Stimulated activated CD4-positive, alpha-beta T cell treated with anti-CD3 and anti-CD28 coated beads, Interleukin-1b, Interleukin-23, amount 100 ng/mL, for 24 hours (primary cell): ENCODE measurements around the gene AJAP1.

Source experiments
- DNase-seq, 4 experiments: peaks; one replicate each; pipeline ENCODE4 v3.0.0-alpha.2; 2020; ENCODE audit warnings: low read depth in 4 of 4, low spot score in 1 of 4

Gene AJAP1

DNA sequence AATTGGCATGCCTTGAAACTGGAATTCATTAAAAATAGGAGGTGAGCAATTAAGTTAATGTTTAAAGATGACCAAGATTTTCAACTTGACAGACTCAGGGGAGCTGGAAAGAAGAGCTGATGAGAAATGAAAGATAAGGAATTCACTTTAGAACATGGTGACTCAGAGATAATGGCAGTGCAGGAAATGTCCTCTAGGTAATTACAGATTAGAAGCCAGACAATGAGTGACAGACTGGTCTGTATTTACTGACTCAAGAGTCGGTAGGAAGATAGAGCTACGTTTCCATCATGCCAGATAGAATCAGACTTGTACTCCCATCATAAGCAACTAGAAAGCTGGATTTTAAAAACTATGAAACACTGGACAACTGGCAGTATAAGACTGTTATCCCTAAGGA, 151.6 kb downstream of the AJAP1 start:
- no peak for DNase-seq

GRCh38 chr1:4820543-4820942, 166.1 kb downstream of the AJAP1 start:
- no peak for DNase-seq

DNA sequence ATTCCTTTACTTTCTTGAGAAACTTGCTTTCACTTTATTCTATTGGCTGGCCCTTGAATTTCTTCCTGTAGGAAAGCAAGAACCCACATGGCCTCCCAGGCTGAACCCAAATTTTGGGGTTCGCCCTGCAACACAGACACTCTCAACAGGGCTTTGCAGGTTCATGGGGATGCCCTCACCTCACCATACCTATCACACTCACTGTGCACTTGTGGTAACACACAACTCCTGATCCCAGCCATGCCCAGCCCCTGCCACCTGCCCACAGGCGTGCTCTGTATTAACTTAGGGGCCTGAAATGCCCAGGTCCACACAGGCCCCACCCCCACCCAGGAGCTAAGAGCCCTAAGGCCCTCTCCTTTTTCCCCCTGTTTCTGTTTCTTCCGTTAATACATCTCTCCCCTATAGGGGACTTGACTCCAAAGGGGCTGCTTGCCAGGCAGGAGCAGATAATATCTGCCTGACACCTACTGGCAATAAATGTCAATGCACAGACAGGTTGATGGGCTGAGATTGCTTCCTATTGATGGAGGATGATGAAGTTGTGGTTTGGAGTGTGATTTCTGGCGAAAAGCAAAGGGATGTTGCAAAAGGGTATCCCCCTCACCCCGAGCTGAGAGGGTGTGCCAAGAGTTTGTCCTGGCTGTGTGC, 171.5 kb downstream of the AJAP1 start:
- no peak for DNase-seq

GRCh38 chr1:4830707-4831106, 176.3 kb downstream of the AJAP1 start:
- no peak for DNase-seq

DNA sequence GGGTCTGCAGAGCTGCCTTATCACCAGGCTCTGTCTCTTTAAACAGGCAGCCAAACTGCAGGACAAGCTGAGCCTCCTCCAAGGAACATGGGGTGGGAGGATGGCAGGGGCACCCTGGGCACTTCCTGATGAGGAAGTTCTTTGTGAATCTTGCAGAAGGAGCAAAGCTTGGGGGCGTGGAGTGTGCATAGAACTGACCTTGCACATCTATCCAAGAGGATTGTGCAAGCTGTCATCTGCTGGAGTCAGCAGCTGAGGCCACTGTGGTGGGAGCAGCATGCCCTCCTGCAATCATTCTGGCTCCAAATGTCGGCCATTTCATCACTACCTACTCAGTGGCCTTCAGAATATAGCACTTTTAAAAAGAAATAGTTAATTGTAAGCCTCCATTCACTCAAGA, 182.2 kb downstream of the AJAP1 start:
- no peak for DNase-seq

GRCh38 chr1:4837031-4837600, 182.7 kb downstream of the AJAP1 start:
- no peak for DNase-seq

DNA sequence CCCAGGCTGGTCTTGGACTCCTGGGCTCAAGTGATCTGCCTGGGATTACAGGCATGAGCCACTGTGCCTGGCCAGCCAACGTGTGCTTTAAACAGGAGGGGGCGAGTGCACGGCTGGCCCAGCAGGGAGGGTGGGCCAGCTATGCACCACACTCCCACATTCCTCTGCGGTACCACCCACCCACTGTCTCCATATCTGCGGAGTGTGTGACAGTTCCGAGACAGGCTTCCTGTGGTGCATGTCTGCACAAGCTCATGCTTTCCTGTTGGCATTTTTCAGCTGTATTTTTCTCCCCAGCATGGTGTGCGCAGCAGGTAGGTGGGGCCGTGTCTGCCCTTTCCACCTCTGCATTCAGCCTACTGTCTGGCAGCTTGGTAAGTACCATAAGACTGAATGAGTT, 183.3 kb downstream of the AJAP1 start:
- DNase-seq, result no peak

DNA sequence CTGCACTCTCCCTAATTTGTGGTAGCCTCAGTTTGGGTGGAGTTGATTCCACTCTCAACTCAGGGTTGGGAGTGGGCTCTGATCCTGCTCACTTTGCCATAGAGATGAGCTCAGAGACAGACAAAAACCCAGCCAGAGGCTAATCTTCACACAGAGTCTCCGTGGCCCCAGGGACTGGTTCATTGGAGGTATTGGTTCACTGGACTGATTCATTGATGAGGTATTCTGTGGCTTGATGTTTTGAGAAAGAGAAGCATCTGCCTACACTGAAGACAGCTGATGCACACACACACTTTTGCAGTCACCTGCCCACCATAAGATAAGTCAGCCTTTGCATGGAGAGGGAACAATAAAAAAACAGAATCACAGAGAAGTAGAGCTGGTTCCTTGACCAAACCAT, 183.8 kb downstream of the AJAP1 start:
- DNase-seq, result no peak
